MCF 10A (cell line): Measurements from ENCODE around the gene MND1. TPM values are rescaled to one million over a fixed set of nuclear protein-coding genes. Genes with fewer than 3 reads are reported as not detected.

ENCODE experiments used
- BruUV-seq: library from RNA; stranded (reverse); fragments of 400-500 nt; replicated peaks from 2 replicates; lab custom pipeline; 2021; lab: Mats Ljungman, UMichigan
- CTCF ChIA-PET: fragments of 300-600 bp; sonication (Branson Sonifier 250); formaldehyde crosslinking; extraction: SDS; loops from one replicate; lab custom pipeline; 2021; ENCODE audit warnings: antibody characterized with exemption, inconsistent platforms; lab: Yijun Ruan, JAX
- POLR2A ChIA-PET: fragments of 300-600, 350-650 bp; sonication (Branson Sonifier 250); formaldehyde crosslinking; extraction: SDS; loops from one replicate; lab custom pipeline; 2020; ENCODE audit warnings: antibody characterized with exemption, inconsistent platforms; lab: Yijun Ruan, JAX
- DNase-seq: peaks from one replicate; pipeline ENCODE4 v3.0.0-alpha.2; 2018; ENCODE audit not compliant: unreplicated experiment
- H3K27ac Mint-ChIP-seq: one replicate; pipeline ENCODE4 v1.8.0; 2022; ENCODE audit warnings: mild to moderate bottlenecking, low read depth, mixed read lengths; ENCODE audit not compliant: unreplicated experiment
- H3K27me3 Mint-ChIP-seq: one replicate; pipeline ENCODE4 v1.8.0; 2022; ENCODE audit warnings: mixed read lengths; ENCODE audit not compliant: insufficient read depth, unreplicated experiment
- H3K36me3 Mint-ChIP-seq: one replicate; pipeline ENCODE4 v1.8.0; 2022; ENCODE audit warnings: mild to moderate bottlenecking, moderate library complexity, mixed read lengths; ENCODE audit not compliant: insufficient read depth, unreplicated experiment
- H3K4me1 Mint-ChIP-seq: one replicate; pipeline ENCODE4 v1.8.0; 2022; ENCODE audit warnings: mixed read lengths; ENCODE audit not compliant: insufficient read depth, unreplicated experiment
- H3K4me3 Mint-ChIP-seq: one replicate; pipeline ENCODE4 v1.8.0; 2022; ENCODE audit warnings: mild to moderate bottlenecking, moderate library complexity, mixed read lengths; ENCODE audit not compliant: unreplicated experiment
- H3K9me3 Mint-ChIP-seq: one replicate; pipeline ENCODE4 v1.8.0; 2022; ENCODE audit warnings: mixed read lengths; ENCODE audit not compliant: unreplicated experiment
- CTCF ChIP-seq: fragments of 200-600 bp; IDR thresholded peaks from one replicate; pipeline ENCODE4 v1.8.0; 2022; ENCODE audit warnings: antibody characterized with exemption, mild to moderate bottlenecking; ENCODE audit not compliant: unreplicated experiment
- intact Hi-C: fragments of 100-400 bp; cut with micrococcal nuclease; formaldehyde crosslinking; loops from 2 replicates; pipeline ENCODE4 v1.14.1; 2022
- total RNA-seq: library from RNA; stranded (reverse); gene quantifications from 2 replicates; pipeline ENCODE4 v1.2.3, GENCODE V29; 2022

Gene MND1
- total RNA-seq, 1 experiment from 2014 or later: 9.7 TPM

GRCh38 chr4:153347117-153347516 lies 2.6 kb downstream of the MND1 start:
- Mint-ChIP-seq H3K9me3 (no peaks in the 10 kb centered on the region), H3K27ac (no peak overlapping the region), H3K27me3 (no peaks in the 10 kb centered on the region), H3K4me1 (peaks cover 35% of the 10 kb centered on the region), H3K4me3 (no peak overlapping the region), H3K36me3 (no peaks in the 10 kb centered on the region)
- intact Hi-C loops: no loop called here
- no peak for TF ChIP-seq CTCF
- ChIA-PET POLR2A (interaction anchor here (0.8 to 2.3 kb wide), 5 partner anchors 86 to 140 kb away, joined by 5 to 47 read pairs (median 9); partner anchors contain the start of gene TMEM131L), CTCF (interaction anchor here (0.7 to 5.0 kb wide), 14 partner anchors 8 to 500 kb away, joined by 3 to 55 read pairs (median 8); partner anchors contain the start of gene TMEM131L)
- no TSS peak for BruUV-seq
- DNase-seq: no peak

GRCh38 chr4:153348006-153348405 lies 3.5 kb downstream of the MND1 start:
- no peak for DNase-seq
- H3K36me3 Mint-ChIP-seq: no peaks in the 10 kb centered on the region
- no peak for TF ChIP-seq CTCF
- intact Hi-C loops: no loop called here
- H3K27ac Mint-ChIP-seq: no peak overlapping the region
- no TSS peak for BruUV-seq
- POLR2A ChIA-PET: interaction anchor here (1.6 to 1.8 kb wide), 2 partner anchors 118 to 217 kb away, joined by 4 to 10 read pairs; partner anchors contain the start of gene TMEM131L
- CTCF ChIA-PET: interaction anchor here (0.7 to 5.0 kb wide), 4 partner anchors 216 to 401 kb away, joined by 3 to 55 read pairs (median 3); no protein-coding TSS in a partner anchor
- no peak overlapping the region for H3K4me3 Mint-ChIP-seq
- H3K4me1 Mint-ChIP-seq: peaks cover 31% of the 10 kb centered on the region
- no peaks in the 10 kb centered on the region for H3K27me3 Mint-ChIP-seq
- no peaks in the 10 kb centered on the region for H3K9me3 Mint-ChIP-seq

GRCh38 chr4:153349206-153349805 lies 4.8 kb downstream of the MND1 start:
- peaks cover 31% of the 10 kb centered on the region for H3K4me1 Mint-ChIP-seq
- H3K27me3 Mint-ChIP-seq: no peaks in the 10 kb centered on the region
- H3K9me3 Mint-ChIP-seq: no peaks in the 10 kb centered on the region
- CTCF ChIA-PET: interaction anchor here (0.6 to 5.0 kb wide), 3 partner anchors 198 to 294 kb away, joined by 3 to 55 read pairs (median 3); no protein-coding TSS in a partner anchor
- DNase-seq: no peak
- POLR2A ChIA-PET: interaction anchor here (0.7 to 1.8 kb wide), 4 partner anchors 49 to 215 kb away, joined by 3 to 10 read pairs (median 4); partner anchors contain the start of gene TMEM131L
- H3K4me3 Mint-ChIP-seq: no peak overlapping the region
- intact Hi-C loops: no loop called here
- TF ChIP-seq CTCF: no peak
- no peaks in the 10 kb centered on the region for H3K36me3 Mint-ChIP-seq
- no TSS peak for BruUV-seq
- no peak overlapping the region for H3K27ac Mint-ChIP-seq

GRCh38 chr4:153362184-153362583 lies 17.7 kb downstream of the MND1 start:
- no peak overlapping the region for H3K27ac Mint-ChIP-seq
- H3K4me3 Mint-ChIP-seq: no peak overlapping the region
- H3K27me3 Mint-ChIP-seq: no peaks in the 10 kb centered on the region
- H3K9me3 Mint-ChIP-seq: peaks cover 8% of the 10 kb centered on the region
- intact Hi-C loops: no loop called here
- peaks cover 7% of the 10 kb centered on the region for H3K36me3 Mint-ChIP-seq
- ChIA-PET CTCF (interaction anchor here (0.6 to 1.4 kb wide), 4 partner anchors 16 to 1137 kb away, joined by 3 to 5 read pairs (median 3); no protein-coding TSS in a partner anchor), POLR2A (interaction anchor here (0.9 kb wide), 1 partner anchor 11 kb away, joined by 3 read pairs; no protein-coding TSS in a partner anchor)
- no peak for DNase-seq
- BruUV-seq: no TSS peak
- H3K4me1 Mint-ChIP-seq: no peaks in the 10 kb centered on the region
- TF ChIP-seq CTCF: no peak
